Occipital lobe (tissue), 2 donors: ENCODE measurements around the gene KLHL29. TPM values are rescaled to one million over a fixed set of nuclear protein-coding genes. Genes with fewer than 3 reads are reported as not detected.

Experiments
- DNase-seq: peaks from one replicate; lab custom pipeline; 2025; lab: John Stamatoyannopoulos, UW
- total RNA-seq: library from RNA; depleted of rRNA; stranded (reverse); fragments of >200 nt; gene quantifications from one replicate; pipeline ENCODE4 v1.2.3, GENCODE V29; 2014

KLHL29 gene
- total RNA-seq, 1 donor from 2014 or later = 8.4 TPM

GRCh38 chr2:23628926-23629771 lies 244.2 kb downstream of the KLHL29 start:
- DNase-seq = no peak

GRCh38 chr2:23629772-23630480 lies 244.9 kb downstream of the KLHL29 start:
- DNase-seq = no peak

- DNase-seq = no peak
Measured at GRCh38 chr2:23630961-23631360, 246.0 kb downstream of the KLHL29 start.

GRCh38 chr2:23631389-23631788 lies 246.4 kb downstream of the KLHL29 start:
- DNase-seq = no peak

GRCh38 chr2:23632386-23632785 lies 247.4 kb downstream of the KLHL29 start:
- no peak for DNase-seq

- DNase-seq = no peak
Measured at GRCh38 chr2:23632831-23633395, 247.9 kb downstream of the KLHL29 start.

- no peak for DNase-seq
Measured at GRCh38 chr2:23633966-23634365, 249.0 kb downstream of the KLHL29 start.

GRCh38 chr2:23635442-23636340 lies 250.7 kb downstream of the KLHL29 start:
- DNase-seq = no peak

- DNase-seq = no peak
Measured at GRCh38 chr2:23636426-23636825, 251.4 kb downstream of the KLHL29 start.

- no peak for DNase-seq
Measured at GRCh38 chr2:23637011-23637778, 252.2 kb downstream of the KLHL29 start.

- no peak for DNase-seq
Measured at GRCh38 chr2:23639406-23639982, 254.5 kb downstream of the KLHL29 start.

- no peak for DNase-seq
Measured at GRCh38 chr2:23640711-23641110, 255.7 kb downstream of the KLHL29 start.

- DNase-seq = no peak
Measured at GRCh38 chr2:23642516-23642915, 257.5 kb downstream of the KLHL29 start.

- no peak for DNase-seq
Measured at GRCh38 chr2:23645230-23645808, 260.3 kb downstream of the KLHL29 start.

GRCh38 chr2:23647563-23647962 lies 262.6 kb downstream of the KLHL29 start:
- no peak for DNase-seq

- no peak for DNase-seq
Measured at GRCh38 chr2:23649303-23649702, 264.3 kb downstream of the KLHL29 start.

GRCh38 chr2:23649819-23650218 lies 264.8 kb downstream of the KLHL29 start:
- DNase-seq = no peak

- no peak for DNase-seq
Measured at GRCh38 chr2:23651187-23652080, 266.5 kb downstream of the KLHL29 start.

GRCh38 chr2:23653326-23653725 lies 268.3 kb downstream of the KLHL29 start:
- no peak for DNase-seq
